Measurements from ENCODE around the gene FUNDC1.

- no peak for TF ChIP-seq CTCF (IDR thresholded peaks at IDR 0.05; ENCODE audit: low read length)
- no peak for TF ChIP-seq EZH2 (IDR thresholded peaks at IDR 0.05; ENCODE audit: borderline replicate concordance, low read length)
These were observed 60.1 kb downstream of the FUNDC1 start for GRCh38 chrX:44482575-44482974.

Measured in OCI-LY1 (cell line).